GM12878 (cell line): Measurements from ENCODE around the gene RRP15. TPM values are rescaled to one million over a fixed set of nuclear protein-coding genes. Genes with fewer than 3 reads are reported as not detected.

Source experiments
- ASH2L ChIP-seq: fragments of 300-600, 200-600 bp; sonication (generic); IDR thresholded peaks from 2 replicates; pipeline ENCODE4 v1.6.1; 2017; ENCODE audit warnings: low read depth, mild to moderate bottlenecking, borderline replicate concordance
- BMI1 ChIP-seq: fragments of 450-650 bp; IDR thresholded peaks from 2 replicates; pipeline ENCODE4 v1.6.1; 2016; ENCODE audit warnings: mild to moderate bottlenecking, moderate library complexity, borderline replicate concordance
- POU2F2 ChIP-seq: IDR thresholded peaks from 3 replicates; pipeline ENCODE4 v1.6.1; 2011; ENCODE audit warnings: low read depth, mild to moderate bottlenecking, low read length, borderline replicate concordance
- RELB ChIP-seq: fragments of 450-650 bp; IDR thresholded peaks from 2 replicates; pipeline ENCODE4 v1.6.1; 2017; ENCODE audit warnings: low read depth, mild to moderate bottlenecking, moderate library complexity
- TBL1XR1 ChIP-seq: IDR thresholded peaks from 2 replicates; pipeline ENCODE4 v1.6.1; 2012; ENCODE audit warnings: low read depth, low read length, improper control_type of control experiment
- USF2 ChIP-seq: IDR thresholded peaks from 2 replicates; pipeline ENCODE4 v1.6.1; 2011; ENCODE audit warnings: low read depth, low read length, improper control_type of control experiment, borderline replicate concordance
- ZBTB4 ChIP-seq: fragments of 450-650 bp; formaldehyde crosslinking; IDR thresholded peaks from 2 replicates; pipeline ENCODE4 v1.4.0; 2022; ENCODE audit warnings: mild to moderate bottlenecking, moderate library complexity
- polyA plus RNA-seq, 11 experiments: library from polyadenylated mRNA; depleted of rRNA in 4 of 11; unstranded in 6 of 11; stranded (reverse) in 5 of 11; fragments of >200 nt; fragmentation: Nextera tagmentation in 4 of 11; fragmentation: Illumina TruSeq in 1 of 11; extraction: Ambion mirVana in 4 of 11; extraction: Trizol in 1 of 11; gene quantifications; 1 replicate in 1 of 11; 2 replicates in 10 of 11; pipeline versions ENCODE4 v1.2.1 to v1.2.3, GENCODE V29; 2011 to 2016; ENCODE audit warnings: inconsistent platforms in 2 of 11, missing spikeins in 2 of 11, low read depth in 1 of 11
- total RNA-seq, 4 experiments: library from RNA; depleted of rRNA in 3 of 4; stranded (reverse); fragments of >200 nt in 3 of 4; fragmentation: Illumina TruSeq in 1 of 4; extraction: Trizol in 1 of 4; gene quantifications; 2 replicates each; pipeline versions ENCODE4 v1.2.1 to v1.2.3, GENCODE V29; 2013 to 2021

Gene RRP15
- total and polyA plus RNA-seq, 10 of the 15 experiments (the other 5 are each of a cell fraction or from before 2014, with no cell fraction given) = 5.6 to 37.8 (median 19.1) TPM

- TF ChIP-seq ZBTB4 (CRISPR knock-in tag) = no peak
- TF ChIP-seq POU2F2 = no peak
- no peak for TF ChIP-seq TBL1XR1
- TF ChIP-seq USF2 = no peak
- no peak for TF ChIP-seq ASH2L
- TF ChIP-seq BMI1 = no peak
- TF ChIP-seq RELB = no peak
- TF ChIP-seq, all 136 proteins: peak for 0
These were observed 91.6 kb downstream of the RRP15 start (continued) for GRCh38 chr1:218376722-218377121.
